Fibroblast of skin of scalp (primary cell): ENCODE results near the gene GOLGA7B.
A peak's percentile ranks its signal among the peaks of the same experiment; 100 is the strongest.

ENCODE experiments used
- DNase-seq: peaks from one replicate; pipeline ENCODE4 v3.0.0-alpha.2; 2013

GOLGA7B gene

GRCh38 chr10:97895915-97896314, 46.3 kb downstream of the GOLGA7B start:
- no peak for DNase-seq

- DNase-seq = no peak
Observed at GRCh38 chr10:97896756-97897358, 47.2 kb downstream of the GOLGA7B start.

DNA sequence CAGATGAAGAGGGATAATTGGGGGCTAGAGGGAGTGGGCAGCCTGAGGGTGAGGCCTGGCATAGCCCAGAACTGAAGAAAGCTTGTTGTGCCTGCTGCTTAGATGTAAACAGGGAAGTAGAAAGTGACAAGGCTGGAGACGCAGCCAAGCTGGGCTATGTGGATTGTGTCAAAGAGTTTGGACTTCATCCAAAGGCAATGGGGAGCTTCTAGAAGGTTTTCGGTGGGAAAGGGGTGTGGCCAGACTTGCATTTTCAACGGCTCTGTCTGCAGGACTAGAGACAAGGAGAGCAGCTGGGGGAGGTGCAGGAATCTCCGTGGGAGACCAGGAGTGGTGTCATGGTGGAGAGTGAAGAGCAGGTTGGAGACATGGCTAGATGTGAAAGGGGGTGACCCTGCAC, 48.8 kb downstream of the GOLGA7B start:
- DNase-seq = no peak

DNA sequence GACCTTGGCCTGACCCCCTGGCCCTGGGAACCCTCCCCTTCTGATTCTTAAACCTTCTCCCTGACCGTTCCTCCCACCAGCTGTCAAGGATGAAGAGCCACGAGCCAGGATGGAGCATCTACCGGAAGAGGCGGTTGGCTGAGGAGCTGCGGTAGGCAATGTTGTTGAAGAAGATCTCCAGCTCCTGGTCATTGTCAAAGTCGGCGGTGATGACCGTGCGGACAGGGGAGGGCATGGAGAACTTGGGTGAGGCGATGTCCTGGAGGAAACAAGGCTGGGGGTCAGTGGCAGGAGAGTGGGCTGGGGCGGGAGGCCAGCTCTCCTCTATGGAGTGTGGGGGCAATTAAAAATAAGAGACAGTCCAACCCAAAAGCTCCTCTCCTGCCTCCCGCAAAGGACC, 51.7 kb downstream of the GOLGA7B start:
- no peak for DNase-seq

- DNase-seq = no peak
Observed at GRCh38 chr10:97903128-97904017, 53.7 kb downstream of the GOLGA7B start.

DNA sequence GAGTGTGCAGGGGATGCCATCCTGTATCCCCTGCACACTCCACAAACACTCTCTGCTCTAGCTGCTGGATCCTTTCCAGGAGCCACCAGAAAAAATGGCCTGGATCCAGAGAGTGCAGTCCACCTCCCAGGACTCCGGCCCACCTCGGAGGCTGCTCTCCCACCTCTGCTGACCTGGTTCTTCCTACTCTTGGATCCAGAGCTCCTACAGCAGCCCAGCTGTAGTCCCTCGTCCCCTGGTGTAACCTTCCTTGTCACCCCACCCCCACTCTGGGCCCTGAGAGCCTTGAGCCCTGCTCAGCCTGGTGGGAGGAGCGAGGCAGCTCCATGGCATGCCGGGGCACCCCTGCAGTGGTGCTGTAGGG, 54.4 kb downstream of the GOLGA7B start:
- DNase-seq = no peak

DNA sequence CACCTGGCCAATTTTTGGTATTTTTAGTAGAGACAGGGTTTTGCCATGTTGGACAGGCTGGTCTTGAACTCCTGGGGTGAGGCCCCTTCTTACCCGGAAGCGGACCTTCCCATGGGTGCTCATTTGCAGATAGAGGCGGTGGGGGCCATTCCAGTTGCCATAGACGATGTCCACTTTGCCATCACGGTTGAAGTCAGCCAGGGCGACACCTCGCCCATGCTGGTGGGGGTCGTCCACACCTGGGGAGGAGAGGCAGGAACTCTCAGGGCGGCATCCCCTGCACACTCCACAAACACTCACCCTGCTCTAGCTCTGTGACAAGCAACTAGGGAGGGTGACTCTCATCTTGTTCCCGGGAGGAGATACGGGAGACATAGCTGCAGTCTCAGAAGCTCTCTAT, 54.9 kb downstream of the GOLGA7B start:
- DNase-seq = no peak

DNA sequence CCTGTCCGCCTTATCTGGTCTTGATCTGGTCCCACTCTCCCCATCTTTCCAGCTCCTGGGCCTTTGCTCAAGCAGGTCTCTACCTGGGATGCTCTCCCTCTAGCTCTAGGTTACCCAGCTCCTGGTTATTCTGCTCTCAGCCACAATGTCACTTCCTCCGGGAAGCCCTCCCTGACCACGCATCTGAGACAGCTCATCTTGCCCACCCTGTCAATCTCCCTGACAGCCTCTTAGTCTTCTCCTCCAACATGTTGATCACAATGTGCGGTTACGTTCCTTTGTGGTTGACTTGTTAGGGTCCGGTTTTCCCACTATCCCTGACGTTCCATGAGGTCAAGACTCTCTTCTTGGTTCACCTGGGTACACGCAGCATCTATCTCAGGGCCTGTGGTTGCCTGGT, 55.6 kb downstream of the GOLGA7B start:
- no peak for DNase-seq

DNA sequence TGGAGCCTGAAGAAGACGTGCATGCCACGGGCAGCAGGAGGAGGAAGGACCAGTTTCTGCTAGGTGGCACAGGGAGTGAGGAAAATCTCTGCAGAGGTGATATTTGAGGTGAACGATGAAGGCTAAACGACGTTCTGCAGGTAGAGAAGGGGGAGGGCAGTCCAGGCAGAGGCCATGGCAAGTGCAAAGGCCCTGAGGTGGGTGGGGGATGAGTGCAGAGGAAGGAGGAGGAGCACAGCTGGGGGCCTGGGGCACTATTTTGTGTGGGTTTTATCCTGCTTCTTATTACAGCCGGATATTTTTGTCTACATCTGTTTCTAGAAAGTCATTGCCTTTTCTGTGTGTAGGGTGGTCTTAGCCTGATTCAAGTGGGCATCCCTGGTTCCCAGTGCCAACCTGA, 57.6 kb downstream of the GOLGA7B start:
- DNase-seq = no peak

DNA sequence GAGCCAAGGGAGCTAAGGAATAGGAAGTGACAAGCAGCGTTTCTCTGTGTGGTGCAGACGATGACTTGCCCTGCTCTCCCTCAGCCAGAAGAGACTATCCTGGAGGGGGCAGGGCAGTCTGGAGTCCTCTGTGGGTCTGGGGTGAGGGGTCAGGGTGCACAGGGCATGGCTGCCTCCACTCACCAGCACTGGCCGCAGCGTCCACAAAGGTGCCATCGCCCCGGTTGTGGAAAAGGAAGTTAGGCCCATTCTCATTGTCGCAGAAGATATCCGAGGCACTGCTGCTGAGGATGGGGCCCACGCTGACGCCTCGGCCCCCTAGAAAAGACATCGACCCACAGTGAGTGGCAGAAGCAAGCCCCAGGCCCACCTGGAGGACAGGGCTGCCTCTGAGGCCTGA, 58.2 kb downstream of the GOLGA7B start:
- DNase-seq = no peak

GRCh38 chr10:97910661-97911060, 61.0 kb downstream of the GOLGA7B start:
- DNase-seq = no peak

DNA sequence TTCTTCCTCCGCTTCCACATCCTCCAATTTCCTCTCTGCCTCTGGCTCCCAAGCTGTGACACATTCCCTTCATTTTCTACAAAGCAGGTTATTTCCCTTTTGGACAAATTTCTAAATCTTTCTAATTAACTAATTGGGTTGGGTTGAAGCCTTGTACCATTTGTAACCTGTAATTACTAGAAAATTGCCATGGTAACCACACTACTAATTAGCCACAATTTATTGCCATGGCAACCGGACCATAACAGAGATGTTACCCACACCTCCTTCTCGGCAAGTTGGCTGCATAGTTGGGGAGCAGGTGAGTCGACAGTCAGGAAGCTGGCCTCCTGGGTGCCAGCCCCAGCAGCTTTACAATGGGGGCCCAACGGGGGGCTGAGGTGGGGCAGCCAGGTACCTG, 61.6 kb downstream of the GOLGA7B start:
- no peak for DNase-seq

GRCh38 chr10:97913193-97913592, 63.5 kb downstream of the GOLGA7B start:
- no peak for DNase-seq

DNA sequence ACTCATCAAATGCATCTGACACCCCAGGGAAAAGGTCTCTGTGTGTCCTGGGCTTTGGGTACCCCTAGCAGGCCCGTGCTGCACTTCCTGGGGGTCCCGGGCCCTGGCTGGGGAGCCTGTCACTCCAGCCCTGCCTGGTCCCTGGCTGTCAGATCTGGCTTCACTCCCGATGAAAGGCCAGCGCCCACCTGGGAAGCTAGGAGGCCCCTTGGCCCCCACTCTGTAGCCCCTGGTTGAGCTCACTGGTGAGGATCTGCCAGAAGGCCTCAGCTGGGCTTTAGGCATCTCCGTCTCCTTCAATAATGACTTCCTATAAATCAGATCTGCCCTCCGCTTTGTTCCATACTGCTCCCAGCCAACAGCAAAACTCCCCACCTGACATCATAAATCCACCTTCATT, 64.0 kb downstream of the GOLGA7B start:
- no peak for DNase-seq

- no peak for DNase-seq
Observed at GRCh38 chr10:97914171-97914836, 64.7 kb downstream of the GOLGA7B start.

- peak; percentile 57 for DNase-seq
Observed at GRCh38 chr10:97914837-97915211, 65.2 kb downstream of the GOLGA7B start.

DNA sequence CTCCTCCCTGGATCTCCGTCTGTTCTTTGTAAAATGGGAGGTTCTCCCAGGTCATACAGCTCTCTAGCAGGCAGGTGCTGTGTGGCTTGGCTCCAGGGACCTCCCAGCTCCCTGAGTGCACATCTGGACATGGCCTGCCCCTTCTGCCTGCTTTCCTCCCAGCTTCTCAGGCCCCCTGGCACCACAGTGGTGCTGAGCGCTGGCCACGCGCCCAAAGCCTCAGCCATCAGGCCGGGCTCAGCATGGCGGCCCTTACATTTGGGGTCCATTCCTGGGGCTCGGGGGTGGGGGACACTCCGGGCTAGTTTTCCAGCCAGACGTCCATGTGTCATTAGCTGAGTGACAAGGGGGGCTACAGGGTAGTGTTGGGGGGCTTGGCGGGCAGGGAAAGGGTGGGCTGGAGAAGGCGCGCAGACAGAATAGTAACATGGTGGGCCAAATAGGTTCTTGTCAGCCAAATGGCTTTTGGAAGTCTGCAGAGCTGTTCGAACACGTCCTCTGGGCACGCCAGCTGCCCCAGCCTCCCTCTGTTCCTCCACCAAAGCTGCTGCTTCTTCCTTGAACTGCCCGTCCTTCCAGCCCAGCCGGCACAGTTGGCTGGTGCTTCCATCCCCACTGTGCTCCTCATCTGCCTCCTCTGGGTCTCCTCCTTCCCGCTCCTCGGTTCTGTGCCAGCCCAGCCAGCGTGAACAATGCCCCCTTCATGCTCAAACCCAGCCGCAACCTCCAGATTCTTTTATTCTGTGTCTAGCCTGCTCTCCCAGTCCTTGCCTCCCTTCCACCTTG, 65.9 kb downstream of the GOLGA7B start:
- DNase-seq = no peak

DNA sequence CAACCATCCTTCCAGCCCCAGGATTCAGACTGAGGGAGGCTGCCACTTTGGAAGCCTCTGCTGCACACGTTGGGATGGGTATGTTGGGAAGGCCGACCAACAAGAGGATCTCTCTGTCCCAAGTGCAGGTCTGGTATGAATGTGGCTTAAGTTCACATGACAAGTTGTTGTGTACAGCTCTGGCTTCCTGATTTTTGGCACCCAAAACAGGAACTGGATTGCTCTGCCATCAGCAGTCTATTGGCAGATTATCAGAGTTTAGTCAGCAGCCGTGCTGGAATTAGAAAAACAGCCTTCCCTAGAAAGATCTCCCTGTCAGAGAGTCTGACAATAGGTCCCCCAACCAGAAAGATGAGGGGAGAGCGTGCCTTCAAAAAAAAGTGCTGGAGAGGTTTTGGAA, 66.9 kb downstream of the GOLGA7B start:
- no peak for DNase-seq

GRCh38 chr10:97919012-97919411, 69.4 kb downstream of the GOLGA7B start:
- no peak for DNase-seq

- DNase-seq = no peak
Observed at GRCh38 chr10:97920865-97921264, 71.2 kb downstream of the GOLGA7B start.
